Hematopoietic multipotent progenitor cell treated with erythropoietin and hydrocortisone succinate and interleukin-3 and kit ligand, for 17 days (in vitro differentiated cells): ENCODE measurements around the gene SORCS3.

Experiments
- DNase-seq: peaks from one replicate; pipeline ENCODE4 v3.0.0-alpha.2; 2015; ENCODE audit warnings: low spot score

The SORCS3 gene

DNA sequence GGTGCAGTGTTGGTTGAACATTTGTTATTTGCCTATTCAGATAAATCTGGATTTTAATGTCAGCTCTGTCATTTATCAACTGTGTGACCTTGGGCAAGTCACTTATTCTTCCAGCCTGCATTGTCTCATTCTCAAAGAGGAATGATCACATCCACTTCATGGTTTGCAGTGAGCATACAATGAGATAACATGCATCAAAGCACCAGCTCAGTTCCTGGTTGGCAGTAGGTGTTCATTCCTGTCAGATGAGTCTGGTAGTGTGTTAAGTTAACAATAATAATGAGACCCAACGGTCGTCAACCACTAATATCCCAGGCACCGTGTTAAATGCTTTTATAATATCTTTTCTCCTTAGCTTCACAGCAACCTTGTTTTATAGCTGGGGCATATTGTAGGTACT lies 137.3 kb downstream of the SORCS3 start:
- DNase-seq = no peak

DNA sequence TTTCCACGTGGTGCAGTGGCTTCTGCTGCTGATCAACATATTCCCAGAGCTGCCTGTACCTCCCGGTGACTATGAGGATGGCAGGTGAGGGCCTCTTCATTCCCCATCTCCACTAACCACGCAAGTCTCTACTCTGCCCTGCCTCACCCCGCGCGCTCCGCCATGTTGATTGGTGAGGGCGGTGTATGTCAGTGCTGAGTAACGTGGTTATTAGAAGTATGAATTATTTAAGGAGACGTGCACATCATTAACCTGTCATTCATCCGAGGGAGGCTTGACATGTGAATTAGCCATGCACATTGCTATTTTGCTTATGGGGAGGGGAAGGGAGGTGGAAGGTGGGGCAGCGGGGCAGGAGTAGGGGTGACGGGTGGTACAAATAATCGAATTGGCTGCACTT lies 138.6 kb downstream of the SORCS3 start:
- no peak for DNase-seq

DNA sequence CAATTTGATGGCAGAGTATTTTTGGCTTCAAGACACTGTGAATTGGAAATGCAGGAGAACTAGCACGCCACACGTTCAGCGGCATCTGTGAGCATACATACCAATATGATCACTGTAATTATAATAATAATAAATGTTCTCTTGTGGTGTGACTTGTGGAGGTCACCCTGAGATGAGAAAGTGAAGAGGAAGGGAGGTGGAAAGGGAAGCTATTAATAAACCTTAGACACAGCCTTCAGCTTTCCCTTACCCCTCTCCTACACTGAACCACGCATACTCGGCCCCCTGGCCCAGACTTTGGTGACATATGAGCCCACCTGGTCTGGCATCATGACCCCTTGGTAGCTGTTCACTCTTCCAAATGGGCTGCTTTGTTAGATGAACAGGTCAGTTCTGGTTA lies 139.1 kb downstream of the SORCS3 start:
- DNase-seq = no peak

DNA sequence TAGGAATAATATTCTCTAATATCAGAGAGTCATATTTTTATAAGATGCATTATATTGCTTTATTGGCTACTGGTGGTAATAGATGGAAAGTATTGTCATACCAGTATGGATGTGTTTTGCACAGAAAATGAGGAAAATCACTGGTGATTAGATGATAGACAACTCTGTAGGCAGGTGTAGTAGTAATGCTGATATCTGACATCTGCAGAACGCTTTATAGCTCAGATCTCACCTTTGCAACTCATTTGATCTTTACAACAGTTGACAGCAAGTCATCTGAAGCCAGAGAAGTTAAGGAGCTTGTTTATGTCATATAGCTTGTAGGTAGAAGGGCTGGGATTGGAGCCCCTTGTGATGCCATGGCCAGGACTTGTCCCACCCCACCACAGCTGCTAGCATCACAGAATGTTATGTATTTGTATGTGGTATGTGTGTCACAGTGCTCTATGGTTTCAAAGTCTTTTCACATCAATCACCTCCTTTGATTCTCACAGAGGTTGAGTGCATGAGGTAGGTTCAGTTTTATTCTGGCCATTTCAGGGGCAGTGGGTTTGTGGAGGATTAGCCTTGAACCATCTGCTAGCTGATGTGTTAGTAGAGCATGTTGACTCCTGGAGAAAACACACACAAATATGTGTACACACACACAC lies 140.0 kb downstream of the SORCS3 start:
- DNase-seq = no peak

DNA sequence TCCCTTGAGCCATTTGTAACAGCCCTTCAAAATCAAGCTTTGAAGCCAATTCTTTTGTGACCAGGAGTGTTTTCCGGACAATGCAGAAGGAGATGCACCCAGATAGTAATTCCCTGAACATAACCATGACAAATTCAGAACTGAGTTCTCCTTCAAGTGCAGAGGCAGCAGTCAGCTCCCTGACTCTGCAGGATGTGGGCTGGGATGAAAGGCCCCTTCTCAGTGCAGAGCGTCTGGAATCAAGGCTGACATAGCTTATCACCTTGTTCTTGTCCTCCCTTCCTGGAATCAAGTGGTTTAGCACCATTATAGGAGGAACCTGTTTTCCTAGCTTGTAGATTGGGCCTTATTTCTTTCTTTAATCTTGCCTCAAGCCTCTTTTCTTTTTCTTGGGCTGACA lies 143.4 kb downstream of the SORCS3 start:
- DNase-seq = no peak

DNA sequence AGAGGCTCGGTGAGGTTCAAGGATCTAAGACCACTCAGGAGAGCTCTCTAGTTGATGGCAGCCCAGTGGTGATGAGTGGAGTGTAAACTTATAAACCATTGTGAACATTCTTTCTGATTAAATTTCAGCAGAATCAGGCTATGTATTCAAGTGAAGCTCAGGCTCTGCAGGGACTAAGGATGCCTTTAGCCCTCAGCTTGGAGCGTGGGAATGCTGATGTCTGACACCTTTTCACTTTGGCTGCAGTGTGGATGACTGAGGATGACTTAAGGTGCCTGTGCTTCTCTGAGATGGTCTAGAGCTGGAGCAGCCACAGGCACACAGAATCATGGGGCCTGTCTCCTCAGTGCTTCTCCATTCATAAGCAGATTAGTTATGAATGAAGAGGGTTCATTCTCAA lies 150.4 kb downstream of the SORCS3 start:
- no peak for DNase-seq

DNA sequence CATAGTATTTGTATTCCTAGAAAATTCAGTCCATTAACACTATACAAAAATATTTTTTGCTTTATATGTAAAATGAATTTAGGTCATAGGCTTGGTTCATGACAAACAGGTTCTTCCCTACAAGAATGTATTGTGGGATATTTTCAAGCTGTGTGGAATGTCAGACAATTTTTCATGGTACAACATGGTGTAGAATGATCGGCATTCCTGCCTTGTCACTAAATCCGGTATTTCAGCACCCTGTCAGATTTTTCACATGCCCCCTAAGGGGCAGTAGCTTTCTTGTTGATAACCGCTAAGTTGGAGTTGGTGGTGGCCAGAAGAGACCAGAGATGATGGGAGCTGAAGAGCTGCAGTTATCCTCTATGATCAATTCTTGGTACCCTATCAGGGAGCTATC lies 154.3 kb downstream of the SORCS3 start:
- no peak for DNase-seq

DNA sequence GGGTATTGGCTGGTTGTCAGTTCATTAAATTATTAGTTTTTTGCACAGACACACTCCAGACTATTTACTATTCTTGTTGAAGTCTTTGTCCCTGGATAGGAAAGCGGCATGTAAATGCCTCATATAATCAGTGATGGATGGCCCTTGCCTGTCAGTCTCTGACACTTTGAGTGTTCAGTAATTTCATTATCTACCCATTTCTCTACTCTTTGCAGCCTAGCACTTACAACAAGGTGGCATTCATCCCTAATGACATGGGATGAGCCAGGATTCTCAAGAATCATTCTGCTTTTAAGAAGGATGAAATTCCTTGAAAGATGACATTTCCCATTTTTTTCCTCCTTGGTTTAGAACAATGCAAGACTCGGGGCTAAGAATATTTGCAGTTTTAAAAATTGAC lies 155.7 kb downstream of the SORCS3 start:
- no peak for DNase-seq

DNA sequence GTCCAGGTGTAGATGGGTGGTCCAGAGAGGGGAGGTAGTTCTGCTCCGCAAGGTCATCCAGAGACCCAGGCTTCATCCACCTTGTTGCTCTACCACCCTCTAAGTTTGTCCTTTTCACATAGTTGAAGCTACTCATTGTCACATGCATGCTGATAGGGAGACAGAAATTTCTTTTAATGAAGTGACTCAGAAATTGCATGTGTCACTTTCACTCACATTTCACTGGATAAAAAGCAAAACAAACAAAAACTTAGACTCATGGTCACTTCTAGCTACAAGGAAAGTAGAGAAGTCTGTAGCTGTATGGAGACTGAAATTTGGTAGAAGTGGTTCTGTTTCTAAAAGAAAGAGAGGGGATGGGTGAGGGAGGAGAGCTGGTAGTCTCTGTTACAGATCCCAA lies 161.9 kb downstream of the SORCS3 start:
- no peak for DNase-seq

DNA sequence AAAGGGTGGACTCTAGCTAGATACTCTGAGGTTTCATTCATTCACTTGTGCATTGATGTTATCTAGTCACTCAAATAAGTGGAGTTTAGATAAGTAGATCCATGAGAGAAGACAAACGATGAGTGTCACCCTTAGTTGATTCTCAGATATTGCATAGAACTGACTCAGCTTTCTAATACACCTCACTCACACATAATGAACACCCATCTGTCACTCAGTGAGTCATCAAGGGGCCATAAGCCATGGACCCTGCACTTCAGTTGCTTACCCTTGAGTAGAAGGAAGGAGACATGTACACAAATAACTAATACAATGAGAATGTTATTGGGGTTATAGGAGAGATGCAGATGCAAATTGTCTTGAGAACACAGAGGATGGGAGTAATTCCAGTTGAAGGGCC lies 163.8 kb downstream of the SORCS3 start:
- no peak for DNase-seq

DNA sequence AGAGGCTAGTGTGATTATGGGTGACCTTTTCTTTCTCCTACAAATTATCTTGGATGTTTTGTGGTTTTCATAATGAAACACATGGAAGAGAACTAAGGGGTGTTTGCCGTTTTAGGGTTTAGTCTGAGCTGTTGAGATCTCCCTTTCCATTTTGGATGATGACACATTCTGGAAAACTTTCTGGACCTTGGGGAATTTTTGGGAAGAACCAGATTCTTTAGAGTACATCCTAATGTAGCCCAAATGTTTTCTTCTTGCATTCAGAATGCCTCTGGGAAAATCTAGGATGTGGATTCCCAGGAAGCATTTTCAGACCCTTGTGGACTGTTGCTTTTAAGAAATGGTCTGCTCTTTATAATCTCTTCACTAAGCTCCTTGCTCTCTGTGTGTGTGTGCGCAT lies 165.7 kb downstream of the SORCS3 start:
- DNase-seq = no peak

DNA sequence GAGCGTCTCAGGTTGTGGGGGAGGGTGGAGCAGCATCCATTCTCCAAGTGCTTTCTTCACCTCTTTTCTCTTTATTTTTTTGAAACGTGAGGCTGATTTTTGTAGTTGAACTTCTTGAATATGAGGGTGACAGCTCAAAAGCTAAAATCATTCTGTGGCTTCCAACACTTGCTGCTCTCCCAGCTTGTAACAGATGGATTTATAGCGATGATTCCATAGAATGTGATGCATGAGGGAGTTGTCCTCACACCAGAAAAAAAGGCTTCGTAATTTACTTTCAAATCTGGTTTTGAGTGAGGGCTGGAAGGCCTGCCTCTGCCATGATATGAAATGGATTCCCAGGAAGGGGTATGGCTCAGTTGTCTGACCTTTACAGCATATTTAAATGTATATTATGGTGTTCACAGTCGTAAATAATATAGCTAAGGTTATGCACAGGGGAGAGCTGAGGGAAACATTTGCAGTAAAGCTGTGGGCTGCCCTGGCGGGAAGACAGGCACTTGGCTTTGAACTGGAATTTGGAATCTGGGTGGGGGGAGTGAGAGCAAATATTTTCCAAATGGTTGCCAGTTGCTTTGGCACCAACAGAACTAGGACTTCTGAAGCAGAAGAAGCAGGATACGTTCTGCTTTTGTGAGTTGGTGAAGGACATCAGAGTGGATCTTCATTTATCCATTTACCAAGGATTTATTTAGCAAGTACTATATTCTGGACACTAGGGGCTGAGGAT lies 166.7 kb downstream of the SORCS3 start:
- no peak for DNase-seq

DNA sequence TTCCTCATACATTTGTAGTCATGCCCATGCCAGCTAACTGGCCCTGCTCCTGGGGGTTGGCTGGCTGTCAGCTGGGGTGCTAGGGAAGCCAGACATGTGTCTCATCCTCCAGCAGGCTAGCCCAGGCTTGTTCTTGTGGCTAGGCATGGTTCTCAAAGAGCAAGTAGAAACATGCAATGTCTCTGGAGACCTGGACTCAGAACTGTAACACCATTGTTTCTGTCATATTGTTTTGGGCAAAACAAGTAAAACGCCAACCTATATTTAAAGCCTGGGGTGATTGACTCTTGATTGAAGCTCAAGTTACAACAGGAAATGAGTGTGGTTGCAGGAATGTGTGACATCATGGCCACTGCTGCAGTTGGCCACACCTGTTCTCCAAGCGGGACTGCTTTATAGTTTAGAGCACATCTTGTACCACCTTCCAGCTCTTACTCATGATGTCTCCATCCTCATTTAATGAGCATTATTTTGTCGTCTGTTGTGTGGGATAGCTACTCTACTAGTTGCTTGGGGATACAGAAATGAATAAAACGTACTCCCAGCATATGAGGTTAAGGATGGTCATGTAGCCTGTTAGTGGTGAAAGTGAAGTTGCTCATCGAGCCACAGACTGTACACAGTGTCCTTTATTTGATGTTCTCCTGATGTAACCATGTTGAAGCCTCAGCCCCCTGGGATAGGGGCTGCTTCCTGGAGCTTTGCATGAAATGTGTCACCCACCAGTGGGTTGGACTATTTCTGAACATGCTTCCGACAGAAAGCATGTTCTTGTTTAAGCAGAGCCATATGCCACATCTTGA lies 168.4 kb downstream of the SORCS3 start:
- no peak for DNase-seq

DNA sequence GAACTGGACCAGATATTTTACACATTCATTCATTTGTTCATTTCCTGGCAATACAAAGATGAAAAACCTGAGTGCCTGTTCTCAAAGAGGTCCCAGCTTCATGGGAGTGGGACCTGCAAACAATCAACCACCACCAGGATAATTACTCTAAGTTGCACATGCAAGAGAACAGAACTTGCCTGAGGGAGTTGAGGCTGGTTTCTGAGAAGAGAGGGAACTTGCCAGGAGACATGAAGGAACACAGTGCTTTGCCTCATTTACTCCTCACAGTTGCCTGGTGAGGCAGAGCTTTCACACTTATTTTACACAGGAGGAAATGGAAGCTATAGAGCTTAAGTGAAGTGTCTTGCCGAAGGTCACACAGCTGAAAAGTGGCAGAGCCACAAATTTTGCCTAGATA lies 170.1 kb downstream of the SORCS3 start:
- no peak for DNase-seq

DNA sequence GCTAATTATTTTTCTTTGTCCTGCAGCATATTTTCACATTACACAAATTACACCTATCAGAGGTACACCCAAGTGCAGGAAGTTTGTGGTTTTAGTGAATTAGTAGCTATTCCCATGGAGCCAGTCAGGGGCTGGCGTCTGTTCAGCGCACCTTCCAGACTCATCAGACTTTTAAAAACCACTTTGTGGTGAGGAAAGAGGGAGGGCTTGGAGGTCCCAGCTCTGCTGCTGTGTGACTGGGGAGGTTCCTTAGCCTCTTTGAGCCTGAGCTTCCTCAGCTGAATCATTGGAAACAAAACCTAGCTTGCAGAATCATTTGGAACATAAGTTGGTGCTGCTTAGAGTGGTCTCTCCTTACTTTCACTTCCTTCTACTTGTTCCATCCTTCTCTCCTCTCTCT lies 175.4 kb downstream of the SORCS3 start:
- no peak for DNase-seq

DNA sequence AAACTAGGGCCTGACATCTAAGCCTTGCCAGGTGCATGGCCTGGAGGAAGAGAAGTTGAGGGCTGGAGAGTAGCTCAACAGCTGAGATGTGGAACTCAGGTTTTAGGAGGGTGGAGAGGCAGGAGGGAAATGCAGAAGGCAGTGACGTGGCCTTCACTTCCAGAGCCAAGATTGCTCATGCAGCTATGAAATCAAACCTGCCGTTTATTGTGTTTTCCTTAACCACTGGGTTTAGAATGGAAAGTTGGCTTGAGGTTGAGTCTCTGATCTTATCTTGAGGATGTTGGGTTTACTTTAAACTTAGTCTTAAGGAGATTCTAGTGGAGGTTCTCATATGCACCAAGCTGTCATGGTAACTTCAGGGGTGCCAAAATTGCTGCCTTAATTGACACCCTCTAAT lies 178.6 kb downstream of the SORCS3 start:
- no peak for DNase-seq

DNA sequence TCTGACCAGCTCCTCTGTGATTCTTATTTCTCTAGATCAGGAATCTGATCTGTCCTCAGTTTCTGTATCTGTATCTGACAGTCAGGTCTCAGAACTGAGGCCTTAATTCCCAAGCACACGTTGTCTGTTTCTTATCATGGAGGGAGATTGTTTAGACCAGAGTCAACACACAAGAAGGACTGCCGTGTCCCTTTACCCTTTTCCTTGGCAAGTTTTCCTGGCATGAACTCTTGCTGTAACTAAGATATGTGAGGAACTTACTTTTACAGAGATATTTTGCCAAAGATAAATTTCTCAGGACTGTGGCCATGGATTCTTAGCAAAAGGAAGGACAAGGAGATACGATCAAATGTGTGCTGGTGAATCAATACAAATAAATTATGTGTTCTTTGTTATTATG lies 181.0 kb downstream of the SORCS3 start:
- DNase-seq = no peak

DNA sequence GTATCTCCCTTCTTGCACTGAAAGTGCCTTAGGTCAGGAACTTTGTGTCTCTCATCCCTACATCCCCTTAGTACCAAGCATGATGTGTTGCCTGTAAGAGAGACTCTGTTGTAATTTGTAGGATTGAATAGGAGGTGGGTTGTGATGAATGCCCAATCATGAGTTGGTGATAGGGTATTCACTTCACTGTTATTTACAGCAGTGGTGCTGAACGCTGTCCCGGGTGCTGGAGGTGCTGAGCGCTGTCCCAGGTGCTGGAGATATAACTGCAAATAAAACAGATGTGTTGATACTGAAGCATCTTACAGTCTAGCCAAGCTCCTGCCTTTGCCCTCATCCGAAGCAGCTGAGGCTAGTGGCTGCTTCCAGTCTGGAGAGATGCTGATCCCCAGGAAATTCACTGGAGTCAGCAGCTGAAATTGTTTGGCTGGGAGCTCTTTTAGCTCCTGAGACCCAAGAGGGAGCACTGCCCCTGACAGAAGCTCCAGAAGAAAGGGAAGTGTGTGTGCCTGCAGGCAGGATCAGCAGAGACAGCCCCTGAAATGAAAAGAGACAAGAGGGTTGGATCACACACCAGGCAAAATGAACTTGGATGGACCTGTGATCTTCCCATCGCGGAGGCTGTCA lies 183.4 kb downstream of the SORCS3 start:
- no peak for DNase-seq

DNA sequence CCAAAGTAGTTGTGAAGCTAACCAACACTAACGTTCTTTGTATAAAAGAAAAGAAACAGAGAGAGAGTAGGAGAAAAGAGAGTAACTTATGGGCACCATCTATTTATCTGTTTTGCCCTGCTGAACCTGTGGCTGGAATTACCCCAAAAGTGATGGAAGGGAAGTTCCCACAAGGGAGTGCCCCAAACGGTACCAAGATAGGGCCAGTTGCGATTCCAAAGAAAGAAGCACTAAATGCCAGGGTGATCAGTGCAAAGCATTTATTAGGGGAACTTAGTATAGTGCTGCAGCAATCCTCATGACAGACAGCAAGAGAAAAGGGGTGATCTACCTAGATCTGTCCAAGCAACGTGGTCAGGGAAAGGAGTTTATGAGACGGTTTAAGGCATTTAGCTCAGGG lies 190.2 kb downstream of the SORCS3 start:
- DNase-seq = no peak

DNA sequence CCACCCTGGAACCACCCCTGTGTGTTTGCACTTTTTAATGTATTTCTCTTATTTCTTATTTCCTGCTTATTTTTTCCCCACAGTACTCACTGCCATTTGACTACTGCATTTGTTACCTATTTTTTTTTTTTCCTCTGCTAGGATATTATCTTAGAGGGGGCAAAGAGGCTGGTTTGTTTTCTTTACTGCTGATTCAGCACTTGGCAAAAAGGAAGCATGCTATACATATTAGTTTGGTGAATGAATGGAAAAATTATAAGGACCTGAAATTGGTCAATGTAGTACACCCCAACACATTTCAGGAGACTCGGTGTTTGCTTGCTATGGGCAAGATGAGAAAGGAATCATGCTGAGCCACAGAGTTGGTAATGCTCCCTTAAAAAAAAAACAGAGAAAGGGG lies 193.5 kb downstream of the SORCS3 start:
- DNase-seq = no peak

DNA sequence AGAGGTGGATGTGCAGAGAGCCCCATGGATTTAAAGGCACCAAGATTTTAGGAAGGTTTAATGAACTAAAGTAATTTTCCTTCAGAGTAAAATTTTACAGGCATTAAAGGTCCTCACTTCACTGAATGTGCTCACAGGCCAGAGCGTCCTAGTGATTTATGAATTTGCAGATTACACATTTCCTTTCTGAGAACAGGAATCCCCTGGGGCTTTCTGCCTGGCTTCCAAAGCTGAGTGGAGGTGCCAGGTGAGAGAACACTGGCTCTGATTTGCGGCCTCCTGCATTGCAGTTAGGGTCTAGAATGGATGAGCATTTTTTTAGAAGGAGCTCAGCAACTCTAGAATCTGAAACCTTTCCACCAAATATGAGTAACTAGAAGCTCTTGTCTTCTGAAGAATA lies 194.3 kb downstream of the SORCS3 start:
- DNase-seq = no peak

DNA sequence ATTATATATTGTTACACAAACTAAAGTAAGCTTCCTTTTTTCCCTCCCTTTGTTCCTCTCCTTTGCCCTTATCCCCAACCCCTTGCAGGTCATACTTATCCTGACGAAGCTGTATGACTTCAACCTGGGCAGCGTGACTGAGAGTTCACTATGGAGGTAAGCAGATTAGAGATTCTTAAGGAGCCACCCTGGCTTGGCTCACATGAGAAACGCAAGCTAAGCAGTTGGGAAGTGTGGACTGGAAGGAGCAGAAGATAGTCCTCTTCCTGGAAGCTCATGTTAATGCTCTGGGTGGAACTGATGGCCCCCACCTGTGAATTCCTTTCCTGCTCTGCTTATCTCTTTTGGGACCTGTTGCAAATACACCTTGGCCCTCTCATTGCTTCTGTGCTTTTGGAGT lies 201.6 kb downstream of the SORCS3 start:
- no peak for DNase-seq

DNA sequence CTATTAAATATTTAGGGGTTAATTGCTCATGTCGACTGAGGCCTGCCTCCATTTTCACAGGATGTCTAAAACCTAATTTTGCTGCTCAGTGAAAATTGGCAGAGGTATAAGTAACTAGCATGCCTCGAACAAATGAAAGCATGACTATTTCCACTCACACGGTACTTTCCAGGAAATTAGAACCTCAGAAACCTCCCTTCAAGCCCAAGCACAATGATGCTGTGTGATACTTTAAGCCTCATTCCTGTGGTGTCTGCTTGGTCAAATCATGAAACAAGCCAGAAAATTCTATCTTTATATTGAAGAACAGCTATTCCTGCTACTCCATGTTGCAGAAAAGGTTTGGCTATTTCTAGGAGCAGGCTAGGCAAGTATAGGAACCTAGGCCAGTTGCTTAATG lies 203.0 kb downstream of the SORCS3 start:
- DNase-seq = no peak
